NCI-H1105 (cell line): ENCODE measurements around the gene OR3A1.
"Not testable (repeated sequence)": the region's sequence is repeated elsewhere in the genome, so short reads cannot be mapped to it uniquely, and the experiment has no call there.

Experiments
- DNase-seq: peaks from one replicate; lab custom pipeline; 2025; lab: John Stamatoyannopoulos, UW

The OR3A1 gene

GRCh38 chr17:3298260-3298659 lies at the start of gene OR3A1:
Gene OR3A1 (minus strand): TSS chr17:3298360. CDS start chr17:3292582, 5,778 bp downstream.
- DNase-seq = no peak

- not testable (repeated sequence) for DNase-seq
These were observed 44.6 kb upstream of the OR3A1 start for GRCh38 chr17:3342782-3343181.

GRCh38 chr17:3335876-3336275 lies 37.7 kb upstream of the OR3A1 start:
- DNase-seq = no peak

GRCh38 chr17:3318336-3318735 lies 20.2 kb upstream of the OR3A1 start:
- DNase-seq = no peak

- no peak for DNase-seq
These were observed 18.7 kb upstream of the OR3A1 start for GRCh38 chr17:3316836-3317235.

- no peak for DNase-seq
These were observed 10.4 kb upstream of the OR3A1 start for GRCh38 chr17:3308603-3309002.

- no peak for DNase-seq
These were observed 2.5 kb downstream of the OR3A1 start for GRCh38 chr17:3295632-3296031.

GRCh38 chr17:3293548-3293947 lies 4.6 kb downstream of the OR3A1 start:
- not testable (repeated sequence) for DNase-seq

- DNase-seq = no peak
These were observed 15.3 kb downstream of the OR3A1 start for GRCh38 chr17:3282901-3283300.

GRCh38 chr17:3276126-3276525 lies 22.0 kb downstream of the OR3A1 start:
- no peak for DNase-seq

- no peak for DNase-seq
These were observed 26.9 kb downstream of the OR3A1 start for GRCh38 chr17:3271072-3271848.

- no peak for DNase-seq
These were observed 37.6 kb downstream of the OR3A1 start for GRCh38 chr17:3260600-3260999.

GRCh38 chr17:3260163-3260562 lies 38.0 kb downstream of the OR3A1 start:
- no peak for DNase-seq

- DNase-seq = no peak
These were observed 41.6 kb downstream of the OR3A1 start for GRCh38 chr17:3256575-3256974.

GRCh38 chr17:3249013-3249412 lies 49.1 kb downstream of the OR3A1 start:
- not testable (repeated sequence) for DNase-seq

GRCh38 chr17:3244841-3245240 lies 53.3 kb downstream of the OR3A1 start:
- not testable (repeated sequence) for DNase-seq

GRCh38 chr17:3241044-3241443 lies 57.1 kb downstream of the OR3A1 start:
- DNase-seq = not testable (repeated sequence)
